Melanocyte of skin (primary cell): ENCODE results near the gene BFSP2. TPM values are rescaled to one million over a fixed set of nuclear protein-coding genes. Genes with fewer than 3 reads are reported as not detected.

Source experiments
- total RNA-seq, 2 donors: library from RNA; depleted of rRNA; stranded (reverse); fragments of >200 nt; gene quantifications; 2 replicates each; pipeline ENCODE4 v1.2.3, GENCODE V29; 2012

BFSP2 gene
- under 1 TPM in 1 of 2 donors, not detected in 1; 0.69 TPM for total RNA-seq

GRCh38 chr3:133400006-133400515 is at the start of gene BFSP2:
BFSP2 (plus strand) TSS chr3:133400056; CDS start chr3:133400084, 28 bp downstream.

Other genes with a start within 250 kb of the BFSP2 start
- gene CDV3, start 173.6 kb downstream of the BFSP2 start, total RNA-seq, result 100 to 1,000 TPM in 1 of 2 donors, 10 to 100 TPM in 1; 88.1 to 113 TPM